ENCODE data around the gene ADAMTS3. TPM values are rescaled to one million over a fixed set of nuclear protein-coding genes. Genes with fewer than 3 reads are reported as not detected.

Gene ADAMTS3
- total RNA-seq, 1 donor from 2014 or later, result not detected

- Mint-ChIP-seq H3K4me1 (ENCODE audit: low read depth) (no peaks in the 10 kb centered on the region), H3K27me3 (ENCODE audit: low read depth) (no peaks in the 10 kb centered on the region), H3K9me3 (no peaks in the 10 kb centered on the region), H3K27ac (no peak overlapping the region), H3K4me3 (ENCODE audit: low read depth) (no peak overlapping the region), H3K36me3 (ENCODE audit: low read depth) (no peaks in the 10 kb centered on the region)
- DNase-seq (ENCODE audit: low spot score), result no peak
- intact Hi-C loops (cut with micrococcal nuclease), result no loop called here
These were observed 74.9 kb downstream of the ADAMTS3 start for GRCh38 chr4:72494156-72494555.

GRCh38 chr4:72489267-72489666 lies 79.8 kb downstream of the ADAMTS3 start:
- H3K9me3 Mint-ChIP-seq, result no peaks in the 10 kb centered on the region
- H3K4me1 Mint-ChIP-seq (ENCODE audit: low read depth), result no peaks in the 10 kb centered on the region
- H3K4me3 Mint-ChIP-seq (ENCODE audit: low read depth), result no peak overlapping the region
- no peaks in the 10 kb centered on the region for H3K36me3 Mint-ChIP-seq (ENCODE audit: low read depth)
- no peaks in the 10 kb centered on the region for H3K27me3 Mint-ChIP-seq (ENCODE audit: low read depth)
- no peak for DNase-seq (ENCODE audit: low spot score)
- intact Hi-C loops (cut with micrococcal nuclease), result no loop called here
- no peak overlapping the region for H3K27ac Mint-ChIP-seq

- no peak overlapping the region for H3K4me3 Mint-ChIP-seq (ENCODE audit: low read depth)
These were observed 82.0 kb downstream of the ADAMTS3 start for GRCh38 chr4:72486991-72487390.

GRCh38 chr4:72484981-72485380 lies 84.0 kb downstream of the ADAMTS3 start:
- no peaks in the 10 kb centered on the region for H3K27me3 Mint-ChIP-seq (ENCODE audit: low read depth)

More at GRCh38 chr4:72486991-72487390, 82.0 kb downstream of the ADAMTS3 start:
- H3K27ac Mint-ChIP-seq, result no peak overlapping the region
- intact Hi-C loops (cut with micrococcal nuclease), result no loop called here
- H3K36me3 Mint-ChIP-seq (ENCODE audit: low read depth), result no peaks in the 10 kb centered on the region
- H3K9me3 Mint-ChIP-seq, result no peaks in the 10 kb centered on the region
- DNase-seq (ENCODE audit: low spot score), result no peak
- no peaks in the 10 kb centered on the region for H3K27me3 Mint-ChIP-seq (ENCODE audit: low read depth)
- no peaks in the 10 kb centered on the region for H3K4me1 Mint-ChIP-seq (ENCODE audit: low read depth)

GRCh38 chr4:72473434-72473900 lies 95.6 kb downstream of the ADAMTS3 start:
- intact Hi-C loops (cut with micrococcal nuclease), result no loop called here
- DNase-seq (ENCODE audit: low spot score), result no peak

More at GRCh38 chr4:72484981-72485380, 84.0 kb downstream of the ADAMTS3 start:
- Mint-ChIP-seq H3K4me3 (ENCODE audit: low read depth) (no peak overlapping the region), H3K36me3 (ENCODE audit: low read depth) (no peaks in the 10 kb centered on the region), H3K27ac (no peak overlapping the region), H3K4me1 (ENCODE audit: low read depth) (no peaks in the 10 kb centered on the region), H3K9me3 (no peaks in the 10 kb centered on the region)
- intact Hi-C loops (cut with micrococcal nuclease), result no loop called here
- no peak for DNase-seq (ENCODE audit: low spot score)

GRCh38 chr4:72471816-72472215 lies 97.2 kb downstream of the ADAMTS3 start:
- no peak for DNase-seq (ENCODE audit: low spot score)
- no peaks in the 10 kb centered on the region for H3K4me1 Mint-ChIP-seq (ENCODE audit: low read depth)
- no peaks in the 10 kb centered on the region for H3K36me3 Mint-ChIP-seq (ENCODE audit: low read depth)

More at GRCh38 chr4:72473434-72473900, 95.6 kb downstream of the ADAMTS3 start:
- H3K4me3 Mint-ChIP-seq (ENCODE audit: low read depth), result no peak overlapping the region
- no peaks in the 10 kb centered on the region for H3K36me3 Mint-ChIP-seq (ENCODE audit: low read depth)
- no peak overlapping the region for H3K27ac Mint-ChIP-seq
- H3K4me1 Mint-ChIP-seq (ENCODE audit: low read depth), result no peaks in the 10 kb centered on the region
- H3K9me3 Mint-ChIP-seq, result no peaks in the 10 kb centered on the region
- no peaks in the 10 kb centered on the region for H3K27me3 Mint-ChIP-seq (ENCODE audit: low read depth)

GRCh38 chr4:72468904-72469502 lies 100.0 kb downstream of the ADAMTS3 start:
- Mint-ChIP-seq H3K4me1 (ENCODE audit: low read depth) (no peaks in the 10 kb centered on the region), H3K27me3 (ENCODE audit: low read depth) (no peaks in the 10 kb centered on the region), H3K27ac (no peak overlapping the region), H3K36me3 (ENCODE audit: low read depth) (no peaks in the 10 kb centered on the region), H3K9me3 (no peaks in the 10 kb centered on the region), H3K4me3 (ENCODE audit: low read depth) (no peak overlapping the region)
- intact Hi-C loops (cut with micrococcal nuclease), result loop anchor here (5.0 kb wide), 1 partner anchor 142 kb away; no protein-coding TSS in a partner anchor
- DNase-seq (ENCODE audit: low spot score), result no peak

More at GRCh38 chr4:72471816-72472215, 97.2 kb downstream of the ADAMTS3 start:
- Mint-ChIP-seq H3K9me3 (no peaks in the 10 kb centered on the region), H3K4me3 (ENCODE audit: low read depth) (no peak overlapping the region), H3K27me3 (ENCODE audit: low read depth) (no peaks in the 10 kb centered on the region), H3K27ac (no peak overlapping the region)
- intact Hi-C loops (cut with micrococcal nuclease), result no loop called here

GRCh38 chr4:72467633-72468032 lies 101.4 kb downstream of the ADAMTS3 start:
- Mint-ChIP-seq H3K27me3 (ENCODE audit: low read depth) (no peaks in the 10 kb centered on the region), H3K4me1 (ENCODE audit: low read depth) (no peaks in the 10 kb centered on the region), H3K9me3 (no peaks in the 10 kb centered on the region), H3K36me3 (ENCODE audit: low read depth) (no peaks in the 10 kb centered on the region), H3K27ac (no peak overlapping the region), H3K4me3 (ENCODE audit: low read depth) (no peak overlapping the region)
- DNase-seq (ENCODE audit: low spot score), result no peak
- intact Hi-C loops (cut with micrococcal nuclease), result loop anchor here (5.0 kb wide), 1 partner anchor 140 kb away; no protein-coding TSS in a partner anchor

GRCh38 chr4:72463724-72464123 lies 105.3 kb downstream of the ADAMTS3 start:
- intact Hi-C loops (cut with micrococcal nuclease), result no loop called here
- Mint-ChIP-seq H3K4me1 (ENCODE audit: low read depth) (no peaks in the 10 kb centered on the region), H3K36me3 (ENCODE audit: low read depth) (no peaks in the 10 kb centered on the region), H3K27me3 (ENCODE audit: low read depth) (no peaks in the 10 kb centered on the region), H3K9me3 (no peaks in the 10 kb centered on the region), H3K27ac (no peak overlapping the region), H3K4me3 (ENCODE audit: low read depth) (no peak overlapping the region)
- no peak for DNase-seq (ENCODE audit: low spot score)

- no peak for DNase-seq (ENCODE audit: low spot score)
- Mint-ChIP-seq H3K36me3 (ENCODE audit: low read depth) (no peaks in the 10 kb centered on the region), H3K4me3 (ENCODE audit: low read depth) (no peak overlapping the region), H3K27ac (no peak overlapping the region), H3K9me3 (no peaks in the 10 kb centered on the region), H3K4me1 (ENCODE audit: low read depth) (no peaks in the 10 kb centered on the region), H3K27me3 (ENCODE audit: low read depth) (no peaks in the 10 kb centered on the region)
- intact Hi-C loops (cut with micrococcal nuclease), result no loop called here
These were observed 111.9 kb downstream of the ADAMTS3 start for GRCh38 chr4:72457158-72457557.

GRCh38 chr4:72451349-72451748 lies 117.7 kb downstream of the ADAMTS3 start:
- intact Hi-C loops (cut with micrococcal nuclease), result no loop called here
- H3K36me3 Mint-ChIP-seq (ENCODE audit: low read depth), result no peaks in the 10 kb centered on the region
- no peak for DNase-seq (ENCODE audit: low spot score)
- H3K27me3 Mint-ChIP-seq (ENCODE audit: low read depth), result no peaks in the 10 kb centered on the region
- H3K4me3 Mint-ChIP-seq (ENCODE audit: low read depth), result no peak overlapping the region
- no peak overlapping the region for H3K27ac Mint-ChIP-seq
- H3K9me3 Mint-ChIP-seq, result no peaks in the 10 kb centered on the region
- no peaks in the 10 kb centered on the region for H3K4me1 Mint-ChIP-seq (ENCODE audit: low read depth)

- no peaks in the 10 kb centered on the region for H3K27me3 Mint-ChIP-seq (ENCODE audit: low read depth)
- no peaks in the 10 kb centered on the region for H3K4me1 Mint-ChIP-seq (ENCODE audit: low read depth)
- H3K4me3 Mint-ChIP-seq (ENCODE audit: low read depth), result no peak overlapping the region
- no peaks in the 10 kb centered on the region for H3K36me3 Mint-ChIP-seq (ENCODE audit: low read depth)
- intact Hi-C loops (cut with micrococcal nuclease), result no loop called here
- H3K27ac Mint-ChIP-seq, result no peak overlapping the region
- no peak for DNase-seq (ENCODE audit: low spot score)
- H3K9me3 Mint-ChIP-seq, result no peaks in the 10 kb centered on the region
These were observed 119.3 kb downstream of the ADAMTS3 start for GRCh38 chr4:72449705-72450104.

- Mint-ChIP-seq H3K36me3 (ENCODE audit: low read depth) (no peaks in the 10 kb centered on the region), H3K27me3 (ENCODE audit: low read depth) (no peaks in the 10 kb centered on the region), H3K9me3 (no peaks in the 10 kb centered on the region), H3K4me3 (ENCODE audit: low read depth) (no peak overlapping the region), H3K27ac (no peak overlapping the region), H3K4me1 (ENCODE audit: low read depth) (no peaks in the 10 kb centered on the region)
- intact Hi-C loops (cut with micrococcal nuclease), result no loop called here
- DNase-seq (ENCODE audit: low spot score), result no peak
These were observed 120.8 kb downstream of the ADAMTS3 start for GRCh38 chr4:72448231-72448630.

Data from activated T-helper 2 cell treated with anti-CD3 and anti-CD28 coated beads, Interferon-gamma antibody, Interleukin-2, Interleukin-4, amounts not matched to agents 10 μg/mL and 5 μg/mL and 100 μg/mL, durations not matched to agents 14 hours and 24 hours and 36 hours (primary cell).